Esophagus muscularis mucosa (tissue), 4 donors: ENCODE data around the gene DNAAF1. TPM values are rescaled to one million over a fixed set of nuclear protein-coding genes. Genes with fewer than 3 reads are reported as not detected.

ENCODE experiments used
- DNase-seq: peaks from one replicate; pipeline ENCODE4 v3.0.0-alpha.2; 2017; ENCODE audit errors: extremely low spot score
- H3K27ac ChIP-seq, 4 donors: fragments of 200-600 bp; sonication (generic); replicated peaks in 1 of 4; 1 replicate in 3 of 4; 2 replicates in 1 of 4; pipeline ENCODE4 v1.5.1; 2016 to 2019; ENCODE audit warnings: mild to moderate bottlenecking in 1 of 4
- H3K27me3 ChIP-seq, 4 donors: fragments of 200-600 bp; sonication (generic); one replicate each; pipeline versions ENCODE4 v1.5.1 to v1.6.0; 2016 to 2019
- H3K36me3 ChIP-seq, 4 donors: fragments of 200-600 bp; sonication (generic); one replicate each; pipeline ENCODE4 v1.5.1; 2016 to 2019
- H3K4me1 ChIP-seq, 4 donors: fragments of 200-600 bp; sonication (generic); one replicate each; pipeline ENCODE4 v1.5.1; 2016 to 2019
- H3K4me3 ChIP-seq, 4 donors: fragments of 200-600 bp; sonication (generic); 1 replicate in 2 of 4; 2 replicates in 2 of 4; pipeline ENCODE4 v1.5.1; 2016 to 2019; ENCODE audit warnings: mild to moderate bottlenecking in 4 of 4, moderate library complexity in 1 of 4
- H3K9me3 ChIP-seq, 4 donors: fragments of 200-600 bp; sonication (generic); 1 replicate in 3 of 4; 2 replicates in 1 of 4; pipeline ENCODE4 v1.5.1; 2016 to 2019
- EP300 ChIP-seq: sonication (generic); formaldehyde crosslinking; IDR thresholded peaks from one replicate; pipeline ENCODE4 v1.6.1; 2017; ENCODE audit warnings: antibody characterized with exemption
- POLR2A ChIP-seq: fragments of 450-650 bp; IDR thresholded peaks from one replicate; pipeline ENCODE4 v1.6.1; 2017; ENCODE audit warnings: antibody characterized with exemption, moderate library complexity, mild to moderate bottlenecking, low read depth
- POLR2AphosphoS5 ChIP-seq, 2 donors: sonication (generic); formaldehyde crosslinking; IDR thresholded peaks; one replicate each; pipeline ENCODE4 v1.6.1; 2017; ENCODE audit warnings: antibody characterized with exemption in 2 of 2
- WGBS: methylation state at CpG from one replicate; pipeline ENCODE4 v1.1.5; 2018; 5-methylcytosine and 5-hydroxymethylcytosine counted together
- intact Hi-C: fragments of 100-400 bp; cut with DNase I; formaldehyde crosslinking; loops from one replicate; pipeline ENCODE4 v1.15.1; 2023
- total RNA-seq, 4 donors: library from RNA; depleted of rRNA; stranded (reverse); fragments of >200 nt; gene quantifications; one replicate each; pipeline versions ENCODE4 v1.1.0 to v1.2.1, GENCODE V29; 2016
- TF ChIP-seq, protein P1 (sequence below), 3 experiments: fragments of 200-600 bp in 2 of 3; fragments of 450-650 bp in 1 of 3; sonication (generic) in 2 of 3; IDR thresholded peaks; one replicate each; pipeline ENCODE4 v1.5.1; 2017 to 2019; ENCODE audit warnings: antibody characterized with exemption in 3 of 3, mild to moderate bottlenecking in 2 of 3, moderate library complexity in 1 of 3

Gene DNAAF1
- total RNA-seq, result under 1 TPM in 2 of 4 donors, not detected in 2; 0.66 to 0.78 TPM

DNA sequence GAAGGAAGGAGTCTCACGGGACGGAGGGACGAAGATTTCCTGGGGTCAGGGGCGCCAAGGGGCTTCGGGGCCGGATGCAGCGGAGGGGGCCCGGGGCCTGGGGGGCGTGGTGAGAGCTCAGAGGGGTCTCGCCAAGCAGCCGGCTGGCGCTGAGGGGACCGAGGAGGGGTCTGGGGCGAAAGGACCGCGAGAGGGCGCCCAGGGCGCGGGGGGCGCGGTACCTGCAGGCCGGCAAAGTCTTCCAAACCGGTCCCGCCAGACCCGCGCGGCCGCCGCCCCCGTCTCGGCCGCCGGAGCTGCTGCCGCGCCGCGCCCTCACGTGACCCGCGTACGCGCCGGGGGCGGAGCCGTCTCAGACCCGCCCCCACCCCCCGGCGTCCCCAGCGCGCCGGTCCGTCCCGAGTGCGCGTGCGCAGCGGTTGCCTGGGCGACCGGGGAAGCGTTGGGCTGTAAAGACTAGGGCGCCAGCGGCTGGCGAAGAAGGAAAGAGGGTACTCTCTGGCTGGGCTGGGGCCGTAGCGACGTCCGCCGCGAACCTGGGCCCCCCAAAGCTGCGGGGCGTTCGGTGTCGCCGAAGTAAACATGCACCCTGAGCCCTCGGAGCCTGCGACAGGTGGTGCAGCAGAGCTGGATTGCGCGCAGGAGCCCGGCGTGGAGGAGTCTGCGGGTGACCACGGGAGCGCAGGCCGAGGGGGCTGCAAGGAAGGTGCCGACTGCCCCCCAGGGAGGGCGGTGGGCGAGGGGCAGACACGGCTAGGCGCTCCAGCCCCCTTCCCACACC is at the start of gene DNAAF1, which contains the start of gene HSDL1:
Gene DNAAF1, plus strand, starts transcription at position 450 of the 781 bp plus-strand sequence. Its CDS starts 133 bp downstream, at position 583.
Gene HSDL1, minus strand, starts transcription at position 319 of the 781 bp plus-strand sequence. CDS start 13,856 bp downstream, outside the sequence.
- TF ChIP-seq POLR2AphosphoS5 (IDR thresholded peaks at IDR 0.05) (peak; percentile 23 to 53), POLR2A (no peak)
- no peaks in the 10 kb centered on the region for H3K9me3 ChIP-seq
- WGBS, result 0% methylated on average over 5 of the region's 89 CpGs
- peak; percentile 94 for DNase-seq
- intact Hi-C loops, result no loop called here
- peak within 1 kb of the TSS; percentile 65 to 84 (median 75) for H3K27ac ChIP-seq
- peak within 1 kb of the TSS; percentile 88 to 99 (median 96) for H3K4me3 ChIP-seq
- H3K27me3 ChIP-seq, result no peaks in the 10 kb centered on the region
- peaks cover 0 to 21% (median 18%) of the 10 kb centered on the region in 4 donors for H3K4me1 ChIP-seq
- no peaks in the 10 kb centered on the region for H3K36me3 ChIP-seq

DNA sequence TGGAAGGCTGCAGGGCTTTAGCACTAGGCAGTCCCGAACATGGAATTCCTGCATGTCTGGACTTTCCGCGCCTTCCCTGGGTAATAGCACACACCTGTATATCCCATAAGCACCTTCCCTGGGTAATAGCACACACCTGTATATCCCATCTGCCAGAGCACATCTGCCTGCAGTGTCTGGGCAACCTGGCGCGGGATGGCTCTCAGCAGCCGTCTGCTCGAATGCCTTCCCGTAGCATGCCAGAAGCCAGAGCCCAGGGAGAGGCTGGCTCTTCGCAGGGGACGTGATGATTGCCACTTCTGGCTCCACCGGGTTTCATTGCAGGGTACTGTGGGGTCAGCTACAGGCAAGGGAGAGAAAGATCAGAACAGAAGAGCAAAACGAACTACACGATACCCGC is 49.6 kb upstream of the DNAAF1 start:
- Histone ChIP-seq H3K36me3 (peaks cover 60 to 96% (median 82%) of the 10 kb centered on the region in 4 donors), H3K4me1 (no peaks in the 10 kb centered on the region), H3K4me3 (no peak overlapping the region), H3K27ac (no peak overlapping the region), H3K27me3 (no peaks in the 10 kb centered on the region), H3K9me3 (no peaks in the 10 kb centered on the region)
- 89% methylated on average over 13 of the region's 14 CpGs for whole genome bisulfite sequencing
- no peak for TF ChIP-seq POLR2AphosphoS5 (IDR thresholded peaks at IDR 0.05)
- TF ChIP-seq EP300, result no peak
- TF ChIP-seq, protein P1, sequence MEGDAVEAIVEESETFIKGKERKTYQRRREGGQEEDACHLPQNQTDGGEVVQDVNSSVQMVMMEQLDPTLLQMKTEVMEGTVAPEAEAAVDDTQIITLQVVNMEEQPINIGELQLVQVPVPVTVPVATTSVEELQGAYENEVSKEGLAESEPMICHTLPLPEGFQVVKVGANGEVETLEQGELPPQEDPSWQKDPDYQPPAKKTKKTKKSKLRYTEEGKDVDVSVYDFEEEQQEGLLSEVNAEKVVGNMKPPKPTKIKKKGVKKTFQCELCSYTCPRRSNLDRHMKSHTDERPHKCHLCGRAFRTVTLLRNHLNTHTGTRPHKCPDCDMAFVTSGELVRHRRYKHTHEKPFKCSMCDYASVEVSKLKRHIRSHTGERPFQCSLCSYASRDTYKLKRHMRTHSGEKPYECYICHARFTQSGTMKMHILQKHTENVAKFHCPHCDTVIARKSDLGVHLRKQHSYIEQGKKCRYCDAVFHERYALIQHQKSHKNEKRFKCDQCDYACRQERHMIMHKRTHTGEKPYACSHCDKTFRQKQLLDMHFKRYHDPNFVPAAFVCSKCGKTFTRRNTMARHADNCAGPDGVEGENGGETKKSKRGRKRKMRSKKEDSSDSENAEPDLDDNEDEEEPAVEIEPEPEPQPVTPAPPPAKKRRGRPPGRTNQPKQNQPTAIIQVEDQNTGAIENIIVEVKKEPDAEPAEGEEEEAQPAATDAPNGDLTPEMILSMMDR (IDR thresholded peaks at IDR 0.05), result no peak
- no peak for TF ChIP-seq POLR2A
- DNase-seq, result no peak
- intact Hi-C loops, result no loop called here

DNA sequence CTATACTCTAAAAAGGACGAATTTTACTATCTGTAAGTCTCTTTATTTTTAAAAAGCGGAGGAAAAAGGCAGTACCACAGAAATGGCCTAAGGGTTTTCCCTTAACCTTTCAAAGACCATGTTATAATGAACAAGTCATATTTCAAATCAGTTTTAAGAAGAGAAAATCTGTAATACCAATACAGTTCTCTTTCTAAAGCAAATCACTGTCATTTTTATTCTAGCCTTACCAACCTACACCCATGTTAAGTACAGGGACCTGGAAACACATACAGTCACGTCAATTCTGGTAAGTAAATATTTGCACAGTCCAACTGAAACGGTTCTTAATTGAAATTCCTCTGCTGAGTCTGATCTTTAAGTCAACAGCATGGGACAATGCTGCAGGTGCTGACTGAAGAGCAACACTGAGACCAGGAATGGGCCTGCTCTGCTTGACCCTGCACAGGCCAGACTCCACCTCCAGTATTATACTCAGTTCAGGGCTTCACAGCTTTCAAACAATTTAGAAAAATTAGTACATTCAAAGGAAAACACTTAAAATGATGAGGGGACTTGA is 48.6 kb upstream of the DNAAF1 start:
- H3K36me3 ChIP-seq, result peaks cover 52 to 96% (median 82%) of the 10 kb centered on the region in 4 donors
- H3K27ac ChIP-seq, result no peak overlapping the region
- WGBS, result 71% methylated on average over 4 of the region's 4 CpGs
- H3K4me1 ChIP-seq, result no peaks in the 10 kb centered on the region
- no peaks in the 10 kb centered on the region for H3K27me3 ChIP-seq
- intact Hi-C loops, result no loop called here
- DNase-seq, result no peak
- TF ChIP-seq EP300, result no peak
- no peak for TF ChIP-seq POLR2AphosphoS5 (IDR thresholded peaks at IDR 0.05)
- no peaks in the 10 kb centered on the region for H3K9me3 ChIP-seq
- H3K4me3 ChIP-seq, result no peak overlapping the region

DNA sequence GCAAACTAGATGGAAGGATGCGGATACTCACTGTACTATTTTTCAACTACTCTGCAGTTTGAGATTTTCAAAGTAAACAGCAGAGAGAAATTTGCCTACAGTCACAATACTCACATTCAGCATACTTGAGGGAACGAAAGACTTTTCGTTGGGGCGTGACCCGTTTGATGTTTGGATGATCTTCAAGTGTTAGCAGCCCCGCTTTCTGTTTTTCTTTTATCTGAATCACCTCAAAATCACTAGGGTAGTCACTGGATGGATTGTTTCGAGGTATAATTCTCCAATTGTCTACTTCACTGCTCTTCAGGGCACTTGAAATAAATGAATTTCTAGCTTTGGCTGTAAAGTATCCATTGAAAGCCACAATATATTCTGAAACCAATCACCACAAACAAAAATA is 46.2 kb upstream of the DNAAF1 start:
- Histone ChIP-seq H3K36me3 (peaks cover 28 to 77% (median 61%) of the 10 kb centered on the region in 4 donors), H3K27me3 (no peaks in the 10 kb centered on the region), H3K9me3 (no peaks in the 10 kb centered on the region), H3K4me1 (peaks cover 5 to 8% (median 7%) of the 10 kb centered on the region in 4 donors), H3K27ac (no peak overlapping the region), H3K4me3 (no peak overlapping the region)
- DNase-seq, result no peak
- WGBS, result 96% methylated on average over 7 of the region's 7 CpGs
- no peak for TF ChIP-seq POLR2AphosphoS5 (IDR thresholded peaks at IDR 0.05)
- TF ChIP-seq EP300, result no peak
- TF ChIP-seq, protein P1 (IDR thresholded peaks at IDR 0.05), result no peak
- TF ChIP-seq POLR2A, result no peak
- intact Hi-C loops, result no loop called here

DNA sequence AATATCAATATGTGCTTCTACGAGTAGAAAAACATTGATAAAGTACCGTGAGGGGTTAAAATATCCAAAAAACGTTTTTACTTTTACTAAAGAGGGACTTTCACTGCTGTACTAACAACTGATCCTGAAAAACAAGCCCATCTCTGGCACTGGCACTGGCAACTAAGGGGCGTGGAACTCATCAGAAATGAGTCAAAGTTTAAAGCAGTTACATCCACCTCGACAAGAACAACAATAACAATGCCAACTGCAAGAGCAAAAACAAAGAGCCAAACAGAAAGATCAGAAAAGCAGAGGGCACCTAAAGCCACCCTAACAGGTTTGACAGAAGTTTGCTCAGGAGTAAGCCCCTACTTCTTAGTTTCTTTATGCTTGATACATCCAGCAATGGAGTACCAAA is 41.4 kb upstream of the DNAAF1 start:
- Histone ChIP-seq H3K9me3 (no peaks in the 10 kb centered on the region), H3K27me3 (no peaks in the 10 kb centered on the region), H3K27ac (no peak overlapping the region), H3K4me3 (no peak overlapping the region), H3K4me1 (peaks cover 15 to 39% (median 19%) of the 10 kb centered on the region in 4 donors), H3K36me3 (peaks cover 3 to 63% (median 32%) of the 10 kb centered on the region in 4 donors)
- WGBS, result 73% methylated on average over 5 of the region's 5 CpGs
- DNase-seq, result no peak
- intact Hi-C loops, result no loop called here
- TF ChIP-seq POLR2AphosphoS5 (IDR thresholded peaks at IDR 0.05), result no peak
- TF ChIP-seq, protein P1 (IDR thresholded peaks at IDR 0.05), result no peak
- TF ChIP-seq EP300, result no peak
- TF ChIP-seq POLR2A, result no peak
